GM12878 (cell line): ENCODE data around the gene CNKSR3. TPM values are rescaled to one million over a fixed set of nuclear protein-coding genes. Genes with fewer than 3 reads are reported as not detected.

ENCODE experiments used
- ATAC-seq: fragments of 200-7000 bp; cut with Tn5 transposase; 3 replicates; pipeline ENCODE4 v1.9.1; 2020; ENCODE audit warnings: mild to moderate bottlenecking, moderate library complexity
- BruUV-seq: library from RNA; stranded (reverse); fragments of 400-500 nt; replicated peaks from 2 replicates; lab custom pipeline; 2021; lab: Mats Ljungman, UMichigan
- CTCF ChIA-PET: fragments of 300-600 bp; sonication (Branson Sonifier 250); formaldehyde crosslinking; extraction: SDS; loops from one replicate; lab custom pipeline; 2021; ENCODE audit warnings: inconsistent platforms; lab: Yijun Ruan, JAX
- POLR2A ChIA-PET: fragments of 350-600 bp; formaldehyde crosslinking; extraction: SDS; loops from one replicate; lab custom pipeline; 2021; ENCODE audit warnings: inconsistent platforms; lab: Charles Lee
- RAD21 ChIA-PET: fragments of 300-600 bp; sonication (Branson Sonifier 250); formaldehyde crosslinking; loops from one replicate; lab custom pipeline; 2023; ENCODE audit warnings: antibody characterized with exemption; ENCODE audit not compliant: unreplicated experiment; lab: Charles Lee
- SMC1A ChIA-PET: fragments of 300-600 bp; sonication (Branson Sonifier 250); formaldehyde crosslinking; loops from one replicate; lab custom pipeline; 2023; ENCODE audit not compliant: unreplicated experiment, uncharacterized antibody; lab: Charles Lee
- DNase-seq: peaks from one replicate; pipeline ENCODE4 v3.0.0-alpha.2; 2011; ENCODE audit warnings: low read depth, low spot score
- FAIRE-seq: peaks from 3 replicates; lab custom pipeline; 2011; peaks lifted over from hg19 to GRCh38; lab: Jason Lieb, UNC
- H2AFZ ChIP-seq: 2 replicates; pipeline ENCODE4 v1.6.0; 2011; ENCODE audit warnings: low read depth, low read length, control low read depth; ENCODE audit not compliant: control insufficient read depth
- H3K27ac ChIP-seq: 2 replicates; pipeline ENCODE4 v1.5.1; 2011; ENCODE audit warnings: control low read depth; ENCODE audit not compliant: control insufficient read depth, insufficient read depth
- H3K27me3 ChIP-seq, 2 experiments: replicated peaks in 1 of 2; 2 replicates each; pipeline versions ENCODE4 v1.6.0 to v1.6.1; 2011; ENCODE audit warnings: low read length in 1 of 2; ENCODE audit not compliant: control insufficient read depth in 2 of 2, insufficient read depth in 2 of 2
- H3K36me3 ChIP-seq, 2 experiments: 2 replicates each; pipeline ENCODE4 v1.5.1; 2011; ENCODE audit warnings: low read length in 1 of 2; ENCODE audit not compliant: control insufficient read depth in 2 of 2, insufficient read depth in 2 of 2
- H3K4me1 ChIP-seq: 2 replicates; pipeline ENCODE4 v1.6.1; 2011; ENCODE audit warnings: mild to moderate bottlenecking, low read length, moderate library complexity, mixed read lengths; ENCODE audit not compliant: control insufficient read depth, insufficient read depth
- H3K4me2 ChIP-seq: 2 replicates; pipeline ENCODE4 v1.6.0; 2011; ENCODE audit warnings: control low read depth; ENCODE audit not compliant: control insufficient read depth, insufficient read depth
- H3K4me3 ChIP-seq: fragments of 200-600 bp; sonication (generic); 2 replicates; pipeline ENCODE4 v1.5.1; 2016
- H3K79me2 ChIP-seq: 2 replicates; pipeline ENCODE4 v1.6.0; 2011; ENCODE audit warnings: low read length; ENCODE audit not compliant: control insufficient read depth, insufficient read depth
- H3K9ac ChIP-seq: 2 replicates; pipeline ENCODE4 v1.8.0; 2011; ENCODE audit warnings: low read length, control low read depth, mixed read lengths; ENCODE audit not compliant: control insufficient read depth, insufficient read depth
- H3K9me3 ChIP-seq: replicated peaks from 3 replicates; pipeline ENCODE4 v1.5.1; 2011; ENCODE audit warnings: mild to moderate bottlenecking, low read length; ENCODE audit not compliant: control insufficient read depth, insufficient read depth
- H4K20me1 ChIP-seq: 2 replicates; pipeline ENCODE4 v1.6.0; 2011; ENCODE audit not compliant: control insufficient read depth, insufficient read depth
- CBX3 ChIP-seq: fragments of 200-600 bp; sonication (generic); IDR thresholded peaks from 2 replicates; pipeline ENCODE4 v1.6.1; 2016; ENCODE audit warnings: low read depth, borderline replicate concordance
- MYB ChIP-seq: fragments of 150-350 bp; IDR thresholded peaks from 2 replicates; pipeline ENCODE4 v1.6.1; 2014; ENCODE audit warnings: mild to moderate bottlenecking, low read depth, low read length, borderline replicate concordance
- NFXL1 ChIP-seq: fragments of 450-650 bp; IDR thresholded peaks from 2 replicates; pipeline ENCODE4 v1.6.1; 2017; ENCODE audit warnings: antibody characterized with exemption, mild to moderate bottlenecking, borderline replicate concordance
- SIN3A ChIP-seq: IDR thresholded peaks from 2 replicates; pipeline ENCODE4 v1.6.1; 2012; ENCODE audit warnings: low read depth, low read length, improper control_type of control experiment
- SUPT20H ChIP-seq: IDR thresholded peaks from 2 replicates; pipeline ENCODE4 v1.6.1; 2011; ENCODE audit warnings: low read depth, mild to moderate bottlenecking, low read length, moderate library complexity, borderline replicate concordance; ENCODE audit not compliant: control insufficient read depth
- WRNIP1 ChIP-seq: IDR thresholded peaks from 2 replicates; pipeline ENCODE4 v1.6.1; 2011; ENCODE audit warnings: low read depth, low read length, improper control_type of control experiment, borderline replicate concordance
- ZNF384 ChIP-seq: IDR thresholded peaks from 2 replicates; pipeline ENCODE4 v1.6.1; 2012; ENCODE audit warnings: low read depth, mild to moderate bottlenecking, low read length, improper control_type of control experiment, borderline replicate concordance
- ZNF622 ChIP-seq: fragments of 450-650 bp; IDR thresholded peaks from 2 replicates; pipeline ENCODE4 v1.6.1; 2017; ENCODE audit warnings: mild to moderate bottlenecking, inconsistent platforms
- WGBS: methylation state at CpG from one replicate; pipeline ENCODE4 v1.1.6; 2016; ENCODE audit warnings: low lambda C conversion rate; ENCODE audit not compliant: insufficient replicate concordance, insufficient coverage; ENCODE audit errors: missing lambda C conversion rate; 5-methylcytosine and 5-hydroxymethylcytosine counted together
- in situ Hi-C: fragments of 300-500 bp; cut with MboI; formaldehyde crosslinking; loops from 9 replicates; pipeline ENCODE4 v1.14.3; 2018; ENCODE audit warnings: mixed read lengths
- intact Hi-C: fragments of 100-400 bp; cut with micrococcal nuclease; formaldehyde crosslinking; loops from one replicate; pipeline ENCODE4 v1.14.2; 2022; ENCODE audit not compliant: unreplicated experiment
- polyA plus RNA-seq, 11 experiments: library from polyadenylated mRNA; depleted of rRNA in 4 of 11; unstranded in 6 of 11; stranded (reverse) in 5 of 11; fragments of >200 nt; fragmentation: Nextera tagmentation in 4 of 11; fragmentation: Illumina TruSeq in 1 of 11; extraction: Ambion mirVana in 4 of 11; extraction: Trizol in 1 of 11; gene quantifications; 1 replicate in 1 of 11; 2 replicates in 10 of 11; pipeline versions ENCODE4 v1.2.1 to v1.2.3, GENCODE V29; 2011 to 2016; ENCODE audit warnings: inconsistent platforms in 2 of 11, missing spikeins in 2 of 11, low read depth in 1 of 11
- total RNA-seq, 4 experiments: library from RNA; depleted of rRNA in 3 of 4; stranded (reverse); fragments of >200 nt in 3 of 4; fragmentation: Illumina TruSeq in 1 of 4; extraction: Trizol in 1 of 4; gene quantifications; 2 replicates each; pipeline versions ENCODE4 v1.2.1 to v1.2.3, GENCODE V29; 2013 to 2021
- TF ChIP-seq, protein P1 (sequence below): fragments of 450-650 bp; conservative IDR thresholded peaks from 2 replicates; pipeline ENCODE4 v1.6.1; 2017; ENCODE audit warnings: mild to moderate bottlenecking, moderate library complexity
- TF ChIP-seq, protein P2 (sequence below): fragments of 450-650 bp; IDR thresholded peaks from 2 replicates; pipeline ENCODE4 v1.6.1; 2017; ENCODE audit warnings: mild to moderate bottlenecking, moderate library complexity
- TF ChIP-seq, protein P3 (sequence below): IDR thresholded peaks from 2 replicates; pipeline ENCODE4 v1.6.1; 2011; ENCODE audit warnings: low read depth, low read length, improper control_type of control experiment, borderline replicate concordance
- TF ChIP-seq, protein P4 (sequence below): fragments of 450-650 bp; IDR thresholded peaks from 2 replicates; pipeline ENCODE4 v1.6.1; 2017; ENCODE audit warnings: borderline replicate concordance
- TF ChIP-seq, protein P5 (sequence below): fragments of 450-650 bp; IDR thresholded peaks from 2 replicates; pipeline ENCODE4 v1.6.1; 2016; ENCODE audit warnings: mild to moderate bottlenecking

CNKSR3 gene
- total and polyA plus RNA-seq, 10 of the 15 experiments (the other 5 are each of a cell fraction or from before 2014, with no cell fraction given): under 0.01 to 0.48 (median 0.12) TPM; not detected in 2

DNA sequence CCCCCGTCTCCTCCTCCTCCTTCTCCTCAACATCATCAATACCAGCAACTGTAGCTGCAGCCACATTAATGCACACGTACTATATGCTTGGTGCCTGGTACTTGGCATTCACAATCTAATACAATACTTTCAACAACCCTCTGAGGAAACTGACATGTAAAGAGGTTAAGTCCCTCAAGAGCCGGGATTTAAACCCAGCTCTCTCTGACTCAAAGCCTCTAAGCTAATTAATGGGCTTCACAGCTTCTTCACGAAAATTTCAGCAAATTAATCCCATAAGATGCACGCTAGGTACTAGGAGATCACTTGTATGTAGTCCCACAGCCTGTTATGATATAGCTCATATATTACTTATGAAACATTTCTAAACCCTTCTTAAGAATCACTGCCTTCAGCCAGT is 80.8 kb downstream of the CNKSR3 start (continued):
- TF ChIP-seq, protein P1, sequence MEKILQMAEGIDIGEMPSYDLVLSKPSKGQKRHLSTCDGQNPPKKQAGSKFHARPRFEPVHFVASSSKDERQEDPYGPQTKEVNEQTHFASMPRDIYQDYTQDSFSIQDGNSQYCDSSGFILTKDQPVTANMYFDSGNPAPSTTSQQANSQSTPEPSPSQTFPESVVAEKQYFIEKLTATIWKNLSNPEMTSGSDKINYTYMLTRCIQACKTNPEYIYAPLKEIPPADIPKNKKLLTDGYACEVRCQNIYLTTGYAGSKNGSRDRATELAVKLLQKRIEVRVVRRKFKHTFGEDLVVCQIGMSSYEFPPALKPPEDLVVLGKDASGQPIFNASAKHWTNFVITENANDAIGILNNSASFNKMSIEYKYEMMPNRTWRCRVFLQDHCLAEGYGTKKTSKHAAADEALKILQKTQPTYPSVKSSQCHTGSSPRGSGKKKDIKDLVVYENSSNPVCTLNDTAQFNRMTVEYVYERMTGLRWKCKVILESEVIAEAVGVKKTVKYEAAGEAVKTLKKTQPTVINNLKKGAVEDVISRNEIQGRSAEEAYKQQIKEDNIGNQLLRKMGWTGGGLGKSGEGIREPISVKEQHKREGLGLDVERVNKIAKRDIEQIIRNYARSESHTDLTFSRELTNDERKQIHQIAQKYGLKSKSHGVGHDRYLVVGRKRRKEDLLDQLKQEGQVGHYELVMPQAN: no peak
- no peak for TF ChIP-seq ZNF384
- no peak for TF ChIP-seq MYB
- TF ChIP-seq, protein P2, sequence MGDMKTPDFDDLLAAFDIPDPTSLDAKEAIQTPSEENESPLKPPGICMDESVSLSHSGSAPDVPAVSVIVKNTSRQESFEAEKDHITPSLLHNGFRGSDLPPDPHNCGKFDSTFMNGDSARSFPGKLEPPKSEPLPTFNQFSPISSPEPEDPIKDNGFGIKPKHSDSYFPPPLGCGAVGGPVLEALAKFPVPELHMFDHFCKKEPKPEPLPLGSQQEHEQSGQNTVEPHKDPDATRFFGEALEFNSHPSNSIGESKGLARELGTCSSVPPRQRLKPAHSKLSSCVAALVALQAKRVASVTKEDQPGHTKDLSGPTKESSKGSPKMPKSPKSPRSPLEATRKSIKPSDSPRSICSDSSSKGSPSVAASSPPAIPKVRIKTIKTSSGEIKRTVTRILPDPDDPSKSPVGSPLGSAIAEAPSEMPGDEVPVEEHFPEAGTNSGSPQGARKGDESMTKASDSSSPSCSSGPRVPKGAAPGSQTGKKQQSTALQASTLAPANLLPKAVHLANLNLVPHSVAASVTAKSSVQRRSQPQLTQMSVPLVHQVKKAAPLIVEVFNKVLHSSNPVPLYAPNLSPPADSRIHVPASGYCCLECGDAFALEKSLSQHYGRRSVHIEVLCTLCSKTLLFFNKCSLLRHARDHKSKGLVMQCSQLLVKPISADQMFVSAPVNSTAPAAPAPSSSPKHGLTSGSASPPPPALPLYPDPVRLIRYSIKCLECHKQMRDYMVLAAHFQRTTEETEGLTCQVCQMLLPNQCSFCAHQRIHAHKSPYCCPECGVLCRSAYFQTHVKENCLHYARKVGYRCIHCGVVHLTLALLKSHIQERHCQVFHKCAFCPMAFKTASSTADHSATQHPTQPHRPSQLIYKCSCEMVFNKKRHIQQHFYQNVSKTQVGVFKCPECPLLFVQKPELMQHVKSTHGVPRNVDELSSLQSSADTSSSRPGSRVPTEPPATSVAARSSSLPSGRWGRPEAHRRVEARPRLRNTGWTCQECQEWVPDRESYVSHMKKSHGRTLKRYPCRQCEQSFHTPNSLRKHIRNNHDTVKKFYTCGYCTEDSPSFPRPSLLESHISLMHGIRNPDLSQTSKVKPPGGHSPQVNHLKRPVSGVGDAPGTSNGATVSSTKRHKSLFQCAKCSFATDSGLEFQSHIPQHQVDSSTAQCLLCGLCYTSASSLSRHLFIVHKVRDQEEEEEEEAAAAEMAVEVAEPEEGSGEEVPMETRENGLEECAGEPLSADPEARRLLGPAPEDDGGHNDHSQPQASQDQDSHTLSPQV: no peak
- no peak for TF ChIP-seq ZNF622

DNA sequence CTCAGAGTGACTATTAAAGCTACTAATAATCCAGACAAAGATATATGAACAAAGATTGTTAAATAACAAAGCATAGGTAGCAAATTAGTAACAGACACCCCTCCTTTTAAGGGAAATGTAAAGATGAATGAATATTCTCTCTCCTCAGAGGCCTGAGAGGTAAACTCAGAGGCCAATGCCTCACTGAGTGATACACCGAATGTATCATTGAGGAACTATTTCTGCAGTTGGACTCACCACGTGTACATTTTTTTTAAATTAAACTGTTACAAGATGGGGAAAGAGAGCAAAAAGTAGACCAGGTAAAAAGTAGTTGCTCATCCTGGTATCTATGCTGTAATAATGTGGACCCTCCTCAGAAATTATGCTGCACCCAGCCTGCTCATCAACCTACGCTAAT is 81.6 kb downstream of the CNKSR3 start:
- no TSS peak for BruUV-seq
- no peak overlapping the region for H3K4me3 ChIP-seq
- in situ Hi-C loops (no loop called here), intact Hi-C loops (no loop called here)
- H3K36me3 ChIP-seq: no peaks in the 10 kb centered on the region
- H3K4me2 ChIP-seq: no peak overlapping the region
- no peak overlapping the region for H3K9ac ChIP-seq
- H3K27ac ChIP-seq: no peak overlapping the region
- H3K79me2 ChIP-seq: no peaks in the 10 kb centered on the region
- no peak for FAIRE-seq
- ChIA-PET RAD21 (interaction anchor here (0.9 kb wide), 1 partner anchor 37 kb away, joined by 3 read pairs; no protein-coding TSS in a partner anchor), POLR2A (no interaction called here), SMC1A (no interaction called here), CTCF (no interaction called here)
- H3K4me1 ChIP-seq: no peaks in the 10 kb centered on the region
- no peak for ATAC-seq
- WGBS: 62% methylated on average over 3 of the region's 3 CpGs
- H2AFZ ChIP-seq: no peak overlapping the region
- no peaks in the 10 kb centered on the region for H4K20me1 ChIP-seq
- H3K27me3 ChIP-seq: no peaks in the 10 kb centered on the region; a peak in 1 of 4 replicates
- no peaks in the 10 kb centered on the region for H3K9me3 ChIP-seq
- no peak for DNase-seq
- TF ChIP-seq, protein P3, sequence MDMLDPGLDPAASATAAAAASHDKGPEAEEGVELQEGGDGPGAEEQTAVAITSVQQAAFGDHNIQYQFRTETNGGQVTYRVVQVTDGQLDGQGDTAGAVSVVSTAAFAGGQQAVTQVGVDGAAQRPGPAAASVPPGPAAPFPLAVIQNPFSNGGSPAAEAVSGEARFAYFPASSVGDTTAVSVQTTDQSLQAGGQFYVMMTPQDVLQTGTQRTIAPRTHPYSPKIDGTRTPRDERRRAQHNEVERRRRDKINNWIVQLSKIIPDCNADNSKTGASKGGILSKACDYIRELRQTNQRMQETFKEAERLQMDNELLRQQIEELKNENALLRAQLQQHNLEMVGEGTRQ: no peak
- no peak for TF ChIP-seq SIN3A
- no peak for TF ChIP-seq WRNIP1
- TF ChIP-seq, protein P4, sequence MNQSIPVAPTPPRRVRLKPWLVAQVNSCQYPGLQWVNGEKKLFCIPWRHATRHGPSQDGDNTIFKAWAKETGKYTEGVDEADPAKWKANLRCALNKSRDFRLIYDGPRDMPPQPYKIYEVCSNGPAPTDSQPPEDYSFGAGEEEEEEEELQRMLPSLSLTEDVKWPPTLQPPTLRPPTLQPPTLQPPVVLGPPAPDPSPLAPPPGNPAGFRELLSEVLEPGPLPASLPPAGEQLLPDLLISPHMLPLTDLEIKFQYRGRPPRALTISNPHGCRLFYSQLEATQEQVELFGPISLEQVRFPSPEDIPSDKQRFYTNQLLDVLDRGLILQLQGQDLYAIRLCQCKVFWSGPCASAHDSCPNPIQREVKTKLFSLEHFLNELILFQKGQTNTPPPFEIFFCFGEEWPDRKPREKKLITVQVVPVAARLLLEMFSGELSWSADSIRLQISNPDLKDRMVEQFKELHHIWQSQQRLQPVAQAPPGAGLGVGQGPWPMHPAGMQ: no peak
- no peak for TF ChIP-seq SUPT20H
- TF ChIP-seq, protein P5, sequence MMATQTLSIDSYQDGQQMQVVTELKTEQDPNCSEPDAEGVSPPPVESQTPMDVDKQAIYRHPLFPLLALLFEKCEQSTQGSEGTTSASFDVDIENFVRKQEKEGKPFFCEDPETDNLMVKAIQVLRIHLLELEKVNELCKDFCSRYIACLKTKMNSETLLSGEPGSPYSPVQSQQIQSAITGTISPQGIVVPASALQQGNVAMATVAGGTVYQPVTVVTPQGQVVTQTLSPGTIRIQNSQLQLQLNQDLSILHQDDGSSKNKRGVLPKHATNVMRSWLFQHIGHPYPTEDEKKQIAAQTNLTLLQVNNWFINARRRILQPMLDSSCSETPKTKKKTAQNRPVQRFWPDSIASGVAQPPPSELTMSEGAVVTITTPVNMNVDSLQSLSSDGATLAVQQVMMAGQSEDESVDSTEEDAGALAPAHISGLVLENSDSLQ: no peak
- TF ChIP-seq NFXL1: no peak
- no peak for TF ChIP-seq CBX3
